ENCODE results near the gene HLTF. TPM values are rescaled to one million over a fixed set of nuclear protein-coding genes. Genes with fewer than 3 reads are reported as not detected.

Gene HLTF
- total and polyA plus RNA-seq, 10 donors: 5.4 to 26.5 (median 19.2) TPM

DNA sequence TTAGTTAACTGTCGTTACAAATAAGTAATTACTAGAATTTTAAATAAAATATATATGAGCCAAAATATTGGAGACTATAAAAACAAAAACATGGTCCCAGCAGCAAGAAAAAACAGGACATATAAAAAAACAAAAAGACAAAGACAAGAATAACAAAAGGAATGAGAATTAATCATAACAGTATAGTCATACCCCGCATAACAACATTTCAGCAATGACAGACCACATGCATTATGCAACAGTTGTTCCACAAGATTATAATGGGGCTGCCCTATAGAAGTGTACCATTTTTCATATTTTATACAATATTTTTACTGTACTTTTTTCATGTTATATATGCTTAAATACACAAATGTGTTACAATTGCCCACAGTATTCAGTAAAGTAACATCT, 5.6 kb downstream of the HLTF start:
- peaks cover 0 to 23% (median 0%) of the 10 kb centered on the region in 6 donors for H3K36me3 ChIP-seq
- no peaks in the 10 kb centered on the region for H3K27me3 ChIP-seq (replicated peaks in 1 of 7)
- H3K27ac ChIP-seq: no peak overlapping the region
- H3K9me3 ChIP-seq: no peaks in the 10 kb centered on the region
- H3K4me3 ChIP-seq: no peak overlapping the region
- TF ChIP-seq POLR2AphosphoS5 (IDR thresholded peaks at IDR 0.05) (no peak), POLR2A (IDR thresholded peaks at IDR 0.05) (no peak)
- TF ChIP-seq, protein P1, sequence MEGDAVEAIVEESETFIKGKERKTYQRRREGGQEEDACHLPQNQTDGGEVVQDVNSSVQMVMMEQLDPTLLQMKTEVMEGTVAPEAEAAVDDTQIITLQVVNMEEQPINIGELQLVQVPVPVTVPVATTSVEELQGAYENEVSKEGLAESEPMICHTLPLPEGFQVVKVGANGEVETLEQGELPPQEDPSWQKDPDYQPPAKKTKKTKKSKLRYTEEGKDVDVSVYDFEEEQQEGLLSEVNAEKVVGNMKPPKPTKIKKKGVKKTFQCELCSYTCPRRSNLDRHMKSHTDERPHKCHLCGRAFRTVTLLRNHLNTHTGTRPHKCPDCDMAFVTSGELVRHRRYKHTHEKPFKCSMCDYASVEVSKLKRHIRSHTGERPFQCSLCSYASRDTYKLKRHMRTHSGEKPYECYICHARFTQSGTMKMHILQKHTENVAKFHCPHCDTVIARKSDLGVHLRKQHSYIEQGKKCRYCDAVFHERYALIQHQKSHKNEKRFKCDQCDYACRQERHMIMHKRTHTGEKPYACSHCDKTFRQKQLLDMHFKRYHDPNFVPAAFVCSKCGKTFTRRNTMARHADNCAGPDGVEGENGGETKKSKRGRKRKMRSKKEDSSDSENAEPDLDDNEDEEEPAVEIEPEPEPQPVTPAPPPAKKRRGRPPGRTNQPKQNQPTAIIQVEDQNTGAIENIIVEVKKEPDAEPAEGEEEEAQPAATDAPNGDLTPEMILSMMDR (IDR thresholded peaks at IDR 0.05 in 8 of 11, conservative IDR thresholded peaks at IDR 0.05 in 3 of 11): no peak
- WGBS, 5 donors: 62 to 83% (median 80%) methylated on average over 2 of the region's 2 CpGs
- DNase-seq: no peak
- H3K4me1 ChIP-seq: peaks cover 9 to 24% (median 16%) of the 10 kb centered on the region in 6 donors
- intact Hi-C loops (cut with DNase I; ENCODE audit: low total_unique reads): no loop called here

DNA sequence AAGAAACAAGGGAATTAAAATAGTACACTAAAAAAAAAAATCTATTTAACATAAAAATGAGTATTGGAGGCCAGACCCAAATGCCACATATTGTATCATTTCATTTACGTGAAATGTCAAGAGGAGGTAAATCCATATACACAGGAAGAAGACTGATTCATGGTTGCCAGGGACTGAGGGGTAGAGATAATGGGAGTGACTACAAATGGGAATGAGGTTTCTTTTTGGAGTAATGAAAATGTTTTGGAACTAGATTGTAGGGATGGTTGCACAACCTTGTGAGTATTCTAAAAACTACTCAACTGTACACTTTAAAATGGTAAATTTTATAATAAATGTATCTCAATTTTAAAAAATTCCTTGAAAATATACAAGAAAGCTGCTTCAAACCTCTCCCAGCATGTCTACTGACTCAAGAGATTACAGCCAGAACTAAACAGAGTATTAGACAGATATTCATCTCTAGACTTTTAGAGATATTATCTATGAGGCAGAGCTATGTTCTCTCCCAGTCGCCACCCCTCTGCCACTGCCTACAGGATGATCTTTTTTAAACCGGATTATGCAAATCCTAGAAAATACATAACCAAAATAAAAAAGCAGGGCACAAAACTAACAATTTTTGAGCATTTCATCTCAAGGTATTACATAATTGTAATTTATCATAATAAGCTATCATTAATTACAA, 6.2 kb downstream of the HLTF start:
- H3K27me3 ChIP-seq (replicated peaks in 1 of 7): no peaks in the 10 kb centered on the region
- H3K27ac ChIP-seq: no peak overlapping the region
- H3K9me3 ChIP-seq: no peaks in the 10 kb centered on the region
- intact Hi-C loops (cut with DNase I; ENCODE audit: low total_unique reads): no loop called here
- no peak for DNase-seq
- H3K36me3 ChIP-seq: peaks cover 0 to 28% (median 3%) of the 10 kb centered on the region in 6 donors
- WGBS, 5 donors: 93 to 95% (median 94%) methylated on average over 3 of the region's 3 CpGs
- no peak overlapping the region for H3K4me3 ChIP-seq
- peaks cover 6 to 18% (median 11%) of the 10 kb centered on the region in 6 donors for H3K4me1 ChIP-seq
- TF ChIP-seq, protein P1 (IDR thresholded peaks at IDR 0.05 in 8 of 11, conservative IDR thresholded peaks at IDR 0.05 in 3 of 11): no peak
- TF ChIP-seq POLR2A (IDR thresholded peaks at IDR 0.05) (no peak), POLR2AphosphoS5 (IDR thresholded peaks at IDR 0.05) (no peak)

DNA sequence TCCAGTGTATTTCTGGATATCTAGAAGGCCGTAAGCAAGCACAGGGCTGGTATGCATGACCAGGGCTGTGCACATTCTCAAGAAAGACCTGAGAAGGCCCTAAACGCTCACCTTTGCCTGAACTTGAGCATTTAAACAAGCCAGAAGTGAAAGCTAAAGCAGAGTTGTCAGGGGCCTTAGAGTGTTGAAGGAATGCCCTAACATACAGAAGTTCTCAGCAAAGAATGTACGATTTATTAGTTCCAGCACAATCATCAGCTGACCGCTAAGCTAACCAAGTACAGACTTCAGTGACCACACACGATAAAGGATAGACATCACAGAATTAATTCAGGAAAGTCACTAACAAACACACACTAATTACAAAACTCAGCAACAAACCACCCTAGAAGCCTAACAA, 8.7 kb downstream of the HLTF start:
- no peak overlapping the region for H3K27ac ChIP-seq
- 85 to 91% (median 86%) methylated on average over 5 of the region's 5 CpGs for WGBS, 5 donors
- intact Hi-C loops (cut with DNase I; ENCODE audit: low total_unique reads): no loop called here
- H3K9me3 ChIP-seq: no peaks in the 10 kb centered on the region
- H3K4me1 ChIP-seq: peaks cover 0 to 2% (median 0%) of the 10 kb centered on the region in 6 donors
- no peak overlapping the region for H3K4me3 ChIP-seq
- H3K27me3 ChIP-seq (replicated peaks in 1 of 7): no peaks in the 10 kb centered on the region
- H3K36me3 ChIP-seq: peaks cover 0 to 45% (median 22%) of the 10 kb centered on the region in 6 donors
- no peak for DNase-seq
- TF ChIP-seq, protein P1 (IDR thresholded peaks at IDR 0.05 in 8 of 11, conservative IDR thresholded peaks at IDR 0.05 in 3 of 11): no peak
- TF ChIP-seq POLR2A (IDR thresholded peaks at IDR 0.05) (no peak), POLR2AphosphoS5 (IDR thresholded peaks at IDR 0.05) (no peak)

DNA sequence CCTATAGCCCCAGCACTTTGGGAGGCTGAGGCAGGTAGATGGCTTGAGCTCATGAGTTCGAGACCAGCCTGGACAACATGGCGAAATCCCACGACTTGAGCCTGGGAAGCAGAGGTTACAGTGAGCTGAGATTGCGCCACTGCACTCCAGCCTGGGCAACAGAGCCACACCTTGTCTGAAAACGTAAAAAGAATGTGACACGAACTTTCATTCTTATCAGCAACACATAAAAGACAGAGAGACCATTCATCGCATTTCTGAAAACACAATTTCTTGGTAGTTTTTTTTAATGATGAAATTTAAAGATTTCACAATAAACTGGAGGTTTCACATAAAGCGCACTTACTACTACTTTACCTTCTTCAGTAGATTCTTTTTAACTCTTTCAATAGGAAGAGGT, 18.4 kb downstream of the HLTF start:
- TF ChIP-seq, protein P1 (IDR thresholded peaks at IDR 0.05 in 8 of 11, conservative IDR thresholded peaks at IDR 0.05 in 3 of 11): no peak
- TF ChIP-seq POLR2AphosphoS5 (IDR thresholded peaks at IDR 0.05) (no peak), POLR2A (IDR thresholded peaks at IDR 0.05) (no peak)

More for the DNA sequence above, 18.4 kb downstream of the HLTF start:
- WGBS, 5 donors: 79 to 94% (median 92%) methylated on average over 8 of the region's 8 CpGs
- Histone ChIP-seq H3K27me3 (replicated peaks in 1 of 7) (no peaks in the 10 kb centered on the region), H3K4me3 (no peak overlapping the region), H3K27ac (no peak overlapping the region), H3K4me1 (peaks cover 0 to 4% (median 0%) of the 10 kb centered on the region in 6 donors), H3K36me3 (peaks cover 0 to 94% (median 31%) of the 10 kb centered on the region in 6 donors), H3K9me3 (no peaks in the 10 kb centered on the region)
- DNase-seq: no peak
- intact Hi-C loops (cut with DNase I; ENCODE audit: low total_unique reads): no loop called here
